Loucy (cell line): ENCODE measurements around the gene CELF2.

Experiments used
- H2AFZ ChIP-seq: fragments of 200-600 bp; sonication (generic); 2 replicates; pipeline ENCODE4 v1.6.0; 2016; ENCODE audit warnings: antibody characterized with exemption, mild to moderate bottlenecking, low read length, moderate library complexity
- H3F3A ChIP-seq: fragments of 200-600 bp; 2 replicates; pipeline ENCODE4 v1.6.0; 2016; ENCODE audit warnings: antibody characterized with exemption, low read depth, mild to moderate bottlenecking
- H3K27me3 ChIP-seq: fragments of 200-600 bp; sonication (generic); 2 replicates; pipeline ENCODE4 v1.6.1; 2014; ENCODE audit warnings: low read length, mild to moderate bottlenecking; ENCODE audit not compliant: insufficient read depth, poor library complexity, severe bottlenecking
- H3K36me3 ChIP-seq: fragments of 200-600 bp; sonication (generic); 2 replicates; pipeline ENCODE4 v1.6.1; 2016; ENCODE audit warnings: low read length; ENCODE audit not compliant: insufficient read depth
- H3K4me1 ChIP-seq: fragments of 200-600 bp; sonication (generic); 2 replicates; pipeline ENCODE4 v1.5.1; 2014; ENCODE audit warnings: low read length, mild to moderate bottlenecking; ENCODE audit not compliant: insufficient read depth, poor library complexity, severe bottlenecking
- H3K4me2 ChIP-seq: fragments of 200-600 bp; sonication (generic); 2 replicates; pipeline ENCODE4 v1.6.0; 2014; ENCODE audit warnings: antibody characterized with exemption, low read length, low read depth, mild to moderate bottlenecking; ENCODE audit not compliant: poor library complexity, severe bottlenecking
- H3K4me3 ChIP-seq: fragments of 200-600 bp; sonication (generic); 2 replicates; pipeline ENCODE4 v1.5.1; 2014; ENCODE audit warnings: low read length, mild to moderate bottlenecking, mixed read lengths; ENCODE audit not compliant: poor library complexity, severe bottlenecking
- H3K79me2 ChIP-seq: fragments of 200-600 bp; sonication (generic); 2 replicates; pipeline ENCODE4 v1.6.1; 2014; ENCODE audit warnings: low read length; ENCODE audit not compliant: insufficient read depth
- H3K9ac ChIP-seq: fragments of 200-600 bp; sonication (generic); 2 replicates; pipeline ENCODE4 v1.6.0; 2014; ENCODE audit warnings: mild to moderate bottlenecking, low read depth, low read length, moderate library complexity; ENCODE audit not compliant: poor library complexity, severe bottlenecking
- H3K9me2 ChIP-seq: fragments of 200-600 bp; sonication (generic); replicated peaks from 2 replicates; pipeline ENCODE4 v1.6.1; 2016; ENCODE audit warnings: low read depth, low read length, mixed read lengths
- H3K9me3 ChIP-seq: fragments of 200-600 bp; sonication (generic); 2 replicates; pipeline ENCODE4 v1.6.1; 2014; ENCODE audit warnings: mild to moderate bottlenecking, antibody characterized with exemption, low read length, low read depth; ENCODE audit not compliant: insufficient read depth
- H4K20me1 ChIP-seq: fragments of 200-600 bp; sonication (generic); 2 replicates; pipeline ENCODE4 v1.6.0; 2014; ENCODE audit warnings: antibody characterized with exemption, low read length, mild to moderate bottlenecking; ENCODE audit not compliant: insufficient read depth, poor library complexity, severe bottlenecking
- EZH2phosphoT487 ChIP-seq: fragments of 200-600 bp; IDR thresholded peaks from 2 replicates; pipeline ENCODE4 v1.6.1; 2018; ENCODE audit warnings: antibody characterized with exemption, mild to moderate bottlenecking, moderate library complexity, borderline replicate concordance
- TF ChIP-seq, protein P1 (sequence below): fragments of 200-600 bp; sonication (generic); conservative IDR thresholded peaks from 2 replicates; pipeline ENCODE4 v1.5.1; 2014; ENCODE audit warnings: mild to moderate bottlenecking, antibody characterized with exemption, low read length

CELF2 gene

DNA sequence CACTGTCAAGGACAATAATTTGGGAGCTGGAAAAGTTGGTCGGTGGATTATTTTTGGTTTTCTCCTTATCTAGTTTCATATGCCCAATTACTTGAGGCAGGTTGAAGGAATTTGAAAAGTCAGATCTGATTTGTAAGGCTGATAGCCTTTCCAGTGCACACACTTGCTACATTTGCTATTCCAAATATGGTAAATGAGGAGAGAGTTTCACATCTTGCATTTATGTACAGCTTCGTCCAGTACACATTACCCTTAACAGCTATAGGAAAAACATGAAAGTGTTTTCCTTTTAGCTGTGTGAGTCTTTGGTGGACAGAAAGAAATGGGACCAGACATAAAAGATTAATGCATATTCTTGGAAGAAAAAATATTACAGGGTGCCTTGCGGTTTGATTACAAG lies 201.8 kb downstream of the CELF2 start:
- Histone ChIP-seq H3F3A (no peaks in the 10 kb centered on the region), H3K4me3 (no peak overlapping the region), H3K27me3 (no peaks in the 10 kb centered on the region), H3K79me2 (peaks cover 100% of the 10 kb centered on the region), H3K4me2 (no peak overlapping the region), H3K9me3 (no peaks in the 10 kb centered on the region), H2AFZ (no peak overlapping the region), H3K4me1 (no peaks in the 10 kb centered on the region), H4K20me1 (peaks cover 100% of the 10 kb centered on the region), H3K9me2 (no peaks in the 10 kb centered on the region), H3K9ac (no peak overlapping the region), H3K36me3 (peaks cover 100% of the 10 kb centered on the region)
- TF ChIP-seq, protein P1, sequence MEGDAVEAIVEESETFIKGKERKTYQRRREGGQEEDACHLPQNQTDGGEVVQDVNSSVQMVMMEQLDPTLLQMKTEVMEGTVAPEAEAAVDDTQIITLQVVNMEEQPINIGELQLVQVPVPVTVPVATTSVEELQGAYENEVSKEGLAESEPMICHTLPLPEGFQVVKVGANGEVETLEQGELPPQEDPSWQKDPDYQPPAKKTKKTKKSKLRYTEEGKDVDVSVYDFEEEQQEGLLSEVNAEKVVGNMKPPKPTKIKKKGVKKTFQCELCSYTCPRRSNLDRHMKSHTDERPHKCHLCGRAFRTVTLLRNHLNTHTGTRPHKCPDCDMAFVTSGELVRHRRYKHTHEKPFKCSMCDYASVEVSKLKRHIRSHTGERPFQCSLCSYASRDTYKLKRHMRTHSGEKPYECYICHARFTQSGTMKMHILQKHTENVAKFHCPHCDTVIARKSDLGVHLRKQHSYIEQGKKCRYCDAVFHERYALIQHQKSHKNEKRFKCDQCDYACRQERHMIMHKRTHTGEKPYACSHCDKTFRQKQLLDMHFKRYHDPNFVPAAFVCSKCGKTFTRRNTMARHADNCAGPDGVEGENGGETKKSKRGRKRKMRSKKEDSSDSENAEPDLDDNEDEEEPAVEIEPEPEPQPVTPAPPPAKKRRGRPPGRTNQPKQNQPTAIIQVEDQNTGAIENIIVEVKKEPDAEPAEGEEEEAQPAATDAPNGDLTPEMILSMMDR, result no peak
- no peak for TF ChIP-seq EZH2phosphoT487

DNA sequence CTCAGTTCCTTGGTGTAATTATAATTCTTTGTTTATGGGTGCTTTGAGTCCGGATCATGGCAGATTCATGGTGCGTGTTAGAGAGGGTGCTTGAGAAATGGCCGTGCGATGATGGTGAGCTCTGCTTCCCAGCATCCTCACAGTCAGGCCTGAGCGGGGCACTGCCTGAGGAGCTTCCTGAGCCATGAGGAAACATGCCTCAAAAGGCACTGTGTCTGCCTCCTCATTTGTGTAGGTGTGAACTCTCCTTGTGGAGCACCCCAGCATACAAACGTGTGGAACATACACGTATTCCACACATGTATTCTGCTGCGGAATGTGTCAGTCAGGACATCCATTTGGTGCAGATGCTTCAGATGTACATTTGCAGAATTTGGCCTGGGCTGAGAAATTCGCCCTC lies 205.4 kb downstream of the CELF2 start:
- Histone ChIP-seq H2AFZ (no peak overlapping the region), H3K4me1 (peaks cover 4% of the 10 kb centered on the region), H3K9me2 (no peaks in the 10 kb centered on the region), H3K4me2 (no peak overlapping the region), H3K79me2 (peaks cover 100% of the 10 kb centered on the region), H3F3A (no peaks in the 10 kb centered on the region), H3K9me3 (no peaks in the 10 kb centered on the region), H3K27me3 (no peaks in the 10 kb centered on the region), H3K36me3 (peaks cover 100% of the 10 kb centered on the region), H4K20me1 (peaks cover 100% of the 10 kb centered on the region), H3K9ac (no peak overlapping the region), H3K4me3 (no peak overlapping the region)
- no peak for TF ChIP-seq EZH2phosphoT487
- TF ChIP-seq, protein P1, result no peak

- Histone ChIP-seq H3F3A (no peaks in the 10 kb centered on the region), H3K36me3 (peaks cover 100% of the 10 kb centered on the region)
Observed at GRCh38 chr10:11223507-11224140, 206.0 kb downstream of the CELF2 start.

More at GRCh38 chr10:11223507-11224140, 206.0 kb downstream of the CELF2 start:
- Histone ChIP-seq H3K27me3 (no peaks in the 10 kb centered on the region), H3K9ac (no peak overlapping the region), H3K9me2 (no peaks in the 10 kb centered on the region), H3K4me1 (peaks cover 5% of the 10 kb centered on the region), H3K4me3 (no peak overlapping the region), H3K9me3 (no peaks in the 10 kb centered on the region), H4K20me1 (peaks cover 100% of the 10 kb centered on the region), H3K79me2 (peaks cover 100% of the 10 kb centered on the region), H2AFZ (no peak overlapping the region), H3K4me2 (no peak overlapping the region)
- TF ChIP-seq EZH2phosphoT487, result no peak
- TF ChIP-seq, protein P1, result no peak
